ENCODE results near the gene KCNG2. TPM values are rescaled to one million over a fixed set of nuclear protein-coding genes. Genes with fewer than 3 reads are reported as not detected.
A peak's percentile ranks its signal among the peaks of the same experiment; 100 is the strongest.

KCNG2 gene
- total RNA-seq, 1 donor, result not detected

DNA sequence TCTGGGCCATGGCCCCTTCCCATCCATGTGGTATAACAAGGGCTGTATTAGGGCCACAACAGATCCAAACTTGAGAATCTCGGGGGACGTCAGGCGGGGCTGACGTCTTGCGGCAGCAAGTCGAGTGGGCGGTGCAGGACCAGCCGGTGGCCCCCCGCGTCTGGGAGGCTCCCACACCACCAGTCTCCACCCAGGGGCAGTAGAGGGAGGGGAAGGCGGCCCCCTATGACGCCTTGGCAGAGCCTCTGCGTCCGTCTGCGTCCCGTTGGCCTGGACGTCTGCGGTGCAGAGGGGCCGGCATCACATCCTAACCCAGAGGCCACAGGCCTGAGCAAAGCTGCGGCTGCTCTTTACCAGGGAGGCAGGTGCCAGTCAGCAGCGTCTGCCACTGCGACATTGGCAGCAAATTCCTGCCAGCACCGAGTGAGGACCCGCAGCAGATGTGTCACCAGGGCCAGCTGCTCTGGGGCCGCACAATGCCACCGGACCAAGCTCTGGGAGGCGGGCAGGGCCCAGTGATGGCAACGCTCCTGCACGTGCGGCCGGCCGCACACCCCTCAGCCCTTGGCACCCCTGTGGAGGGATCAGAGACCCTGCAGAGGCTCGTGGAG lies 73.8 kb downstream of the KCNG2 start:
- no peak for TF ChIP-seq CTCF (IDR thresholded peaks at IDR 0.05; ENCODE audit: insufficient read depth, low read length)
- no peak for DNase-seq (ENCODE audit: low read depth)
- H3K4me3 ChIP-seq (ENCODE audit: low read depth, low read length), result no peak overlapping the region

GRCh38 chr18:79872527-79873444 lies 75.0 kb downstream of the KCNG2 start:
- H3K4me3 ChIP-seq (ENCODE audit: low read depth, low read length), result no peak overlapping the region
- TF ChIP-seq CTCF (IDR thresholded peaks at IDR 0.05; ENCODE audit: insufficient read depth, low read length), result no peak
- DNase-seq (ENCODE audit: low read depth), result no peak

DNA sequence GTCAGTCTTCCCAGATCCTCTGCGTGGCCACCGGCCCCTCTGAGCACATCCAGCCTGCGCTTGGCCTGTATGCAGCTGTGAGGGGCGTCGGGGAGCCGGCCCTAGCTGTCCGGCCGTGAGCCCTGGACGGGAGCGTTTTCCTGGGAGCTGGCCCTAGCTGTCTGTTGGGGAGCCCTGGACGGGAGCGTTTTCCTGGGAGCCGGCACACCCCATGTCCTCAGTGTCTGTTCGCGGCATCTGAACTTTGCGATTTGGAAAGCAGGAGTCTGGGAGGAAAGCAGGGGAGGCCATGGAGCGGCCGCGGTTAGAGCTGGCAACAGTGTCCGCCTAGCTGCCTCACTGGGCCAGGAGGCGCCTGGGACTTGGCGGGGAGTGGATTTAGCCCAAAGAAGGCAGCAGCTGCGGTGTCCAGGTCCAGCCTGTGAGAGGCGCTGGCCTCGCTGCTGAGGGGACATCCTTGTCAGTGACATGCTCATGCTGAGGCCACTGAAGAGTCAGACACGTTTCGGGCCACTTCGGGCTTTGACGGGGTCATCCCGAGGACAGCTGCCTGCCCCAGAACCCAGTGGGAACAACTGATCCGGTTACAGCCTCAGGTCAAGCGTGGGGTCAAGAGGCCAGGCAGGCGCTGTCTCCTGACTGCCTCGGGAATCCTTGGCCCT lies 75.8 kb downstream of the KCNG2 start:
- DNase-seq (ENCODE audit: low read depth), result peak; percentile 5
- H3K4me3 ChIP-seq (ENCODE audit: low read depth, low read length), result no peak overlapping the region
- no peak for TF ChIP-seq CTCF (IDR thresholded peaks at IDR 0.05; ENCODE audit: insufficient read depth, low read length)

DNA sequence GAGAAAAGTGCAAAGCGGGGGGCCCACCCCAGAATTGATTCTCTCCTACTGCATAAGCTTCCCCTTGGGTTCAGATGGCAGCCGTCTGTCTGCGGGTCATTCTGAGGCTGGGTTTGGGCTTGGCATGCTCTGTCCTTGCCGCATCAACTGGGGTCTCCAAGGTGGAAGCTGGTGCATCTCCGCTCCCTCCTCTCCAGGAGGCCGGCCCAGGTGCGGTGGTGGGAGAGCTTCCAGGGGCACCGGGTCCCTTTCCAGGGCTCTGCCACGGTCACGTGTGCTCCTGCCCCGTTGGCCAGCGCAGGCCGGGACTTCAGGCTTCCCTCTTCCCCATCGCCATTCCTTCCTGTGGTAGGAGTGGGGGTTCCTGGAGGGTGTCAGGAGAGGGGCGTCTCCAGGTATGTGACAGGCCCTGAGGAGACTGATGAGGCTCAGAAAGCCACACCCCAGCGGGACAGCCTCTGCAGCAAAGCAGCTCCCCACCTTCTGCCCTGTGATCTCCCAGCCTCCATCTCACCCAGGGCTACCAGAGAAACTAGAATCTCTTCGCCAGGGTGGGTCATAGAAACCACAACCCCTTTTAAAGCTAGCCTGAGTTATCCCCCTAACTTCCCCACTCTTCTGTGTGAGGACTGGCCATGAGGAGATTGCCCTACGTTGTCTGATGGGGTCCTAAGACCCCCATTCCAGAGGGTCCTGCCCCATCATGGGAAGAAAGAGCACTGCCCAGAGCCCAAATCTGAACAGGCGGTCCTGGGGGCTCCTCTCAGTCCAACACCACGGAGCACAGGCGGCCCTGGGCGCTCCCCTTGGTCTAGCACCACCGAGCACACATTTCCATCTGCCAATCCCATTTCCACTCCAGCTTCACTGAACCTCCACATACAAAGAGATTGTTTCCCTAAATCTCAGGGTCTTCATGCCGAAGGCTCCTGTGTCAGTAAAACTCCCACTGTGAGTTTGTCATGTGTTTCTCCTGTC lies 77.1 kb downstream of the KCNG2 start:
- no peak overlapping the region for H3K4me3 ChIP-seq (ENCODE audit: low read depth, low read length)
- TF ChIP-seq CTCF (IDR thresholded peaks at IDR 0.05; ENCODE audit: insufficient read depth, low read length), result no peak
- DNase-seq (ENCODE audit: low read depth), result no peak

- no peak for TF ChIP-seq CTCF (IDR thresholded peaks at IDR 0.05; ENCODE audit: insufficient read depth, low read length)
- H3K4me3 ChIP-seq (ENCODE audit: low read depth, low read length), result no peak overlapping the region
- no peak for DNase-seq (ENCODE audit: low read depth)
These were observed 77.8 kb downstream of the KCNG2 start for GRCh38 chr18:79875531-79875919.

DNA sequence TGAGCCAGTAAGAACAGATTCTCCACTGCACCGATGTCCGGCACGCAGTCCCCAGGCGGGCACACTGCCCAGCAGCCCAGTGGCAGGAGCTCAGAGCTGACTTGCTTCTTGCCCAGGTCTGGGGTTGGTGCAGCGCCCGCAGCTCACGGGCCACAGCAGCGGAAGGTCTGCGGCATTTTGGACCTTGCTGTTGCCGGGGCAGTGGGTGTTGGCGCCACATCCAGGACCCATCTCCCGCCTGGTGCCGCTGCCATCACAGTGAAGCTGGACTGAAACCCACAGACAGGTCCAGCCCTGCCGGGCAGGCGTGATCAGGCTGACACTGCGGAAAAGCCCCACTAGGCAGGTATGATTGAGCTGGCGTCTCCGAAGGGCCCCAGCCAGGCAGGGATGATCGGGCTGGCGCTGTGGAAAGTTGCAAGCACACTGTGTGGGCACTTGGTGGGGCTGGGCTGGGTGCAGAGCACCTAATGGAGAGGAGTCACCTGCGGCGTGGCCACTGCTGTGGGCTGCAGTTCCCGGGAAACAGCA lies 78.3 kb downstream of the KCNG2 start:
- no peak overlapping the region for H3K4me3 ChIP-seq (ENCODE audit: low read depth, low read length)
- no peak for TF ChIP-seq CTCF (IDR thresholded peaks at IDR 0.05; ENCODE audit: insufficient read depth, low read length)
- no peak for DNase-seq (ENCODE audit: low read depth)
